Calu3 (cell line): ENCODE data around the gene ERICH2. TPM values are rescaled to one million over a fixed set of nuclear protein-coding genes. Genes with fewer than 3 reads are reported as not detected.

Experiments
- BruUV-seq: library from RNA; stranded (reverse); fragments of 400-500 nt; replicated peaks from 2 replicates; lab custom pipeline; 2021; lab: Mats Ljungman, UMichigan
- CTCF ChIA-PET: fragments of 300-600 bp; sonication (Branson Sonifier 250); formaldehyde crosslinking; loops from one replicate; lab custom pipeline; 2022; ENCODE audit warnings: antibody characterized with exemption; lab: Charles Lee
- DNase-seq: peaks from one replicate; pipeline ENCODE4 v3.0.0; 2022
- H3K27ac Mint-ChIP-seq: one replicate; pipeline ENCODE4 v1.8.0; 2022; ENCODE audit warnings: mixed read lengths; ENCODE audit not compliant: unreplicated experiment
- H3K27me3 Mint-ChIP-seq: one replicate; pipeline ENCODE4 v1.8.0; 2022; ENCODE audit warnings: mixed read lengths; ENCODE audit not compliant: unreplicated experiment
- H3K36me3 Mint-ChIP-seq: one replicate; pipeline ENCODE4 v1.8.0; 2022; ENCODE audit warnings: mild to moderate bottlenecking, moderate library complexity, mixed read lengths; ENCODE audit not compliant: insufficient read depth, unreplicated experiment
- H3K4me1 Mint-ChIP-seq: one replicate; pipeline ENCODE4 v1.8.0; 2022; ENCODE audit warnings: mild to moderate bottlenecking, low read depth, mixed read lengths; ENCODE audit not compliant: unreplicated experiment
- H3K4me3 Mint-ChIP-seq: one replicate; pipeline ENCODE4 v1.8.0; 2022; ENCODE audit warnings: mild to moderate bottlenecking, low read depth, moderate library complexity, mixed read lengths; ENCODE audit not compliant: unreplicated experiment
- H3K9me3 Mint-ChIP-seq: one replicate; pipeline ENCODE4 v1.8.0; 2022; ENCODE audit warnings: low read depth, mixed read lengths; ENCODE audit not compliant: unreplicated experiment
- intact Hi-C: fragments of 100-400 bp; cut with micrococcal nuclease; formaldehyde crosslinking; loops from one replicate; pipeline ENCODE4 v1.10.0; 2022; ENCODE audit not compliant: unreplicated experiment
- total RNA-seq: library from RNA; stranded (reverse); gene quantifications from 2 replicates; pipeline ENCODE4 v1.2.3, GENCODE V29; 2022
- TF ChIP-seq, protein P1 (sequence below): fragments of 200-600 bp; IDR thresholded peaks from one replicate; pipeline ENCODE4 v1.8.0; 2022; ENCODE audit warnings: antibody characterized with exemption; ENCODE audit not compliant: unreplicated experiment

The ERICH2 gene
- total RNA-seq, 1 experiment from 2014 or later: 2.4 TPM

GRCh38 chr2:170817093-170818035 is 47.2 kb downstream of the ERICH2 start:
- peaks cover 23% of the 10 kb centered on the region for H3K4me1 Mint-ChIP-seq
- peaks cover 37% of the 10 kb centered on the region for H3K27me3 Mint-ChIP-seq
- TF ChIP-seq, protein P1, sequence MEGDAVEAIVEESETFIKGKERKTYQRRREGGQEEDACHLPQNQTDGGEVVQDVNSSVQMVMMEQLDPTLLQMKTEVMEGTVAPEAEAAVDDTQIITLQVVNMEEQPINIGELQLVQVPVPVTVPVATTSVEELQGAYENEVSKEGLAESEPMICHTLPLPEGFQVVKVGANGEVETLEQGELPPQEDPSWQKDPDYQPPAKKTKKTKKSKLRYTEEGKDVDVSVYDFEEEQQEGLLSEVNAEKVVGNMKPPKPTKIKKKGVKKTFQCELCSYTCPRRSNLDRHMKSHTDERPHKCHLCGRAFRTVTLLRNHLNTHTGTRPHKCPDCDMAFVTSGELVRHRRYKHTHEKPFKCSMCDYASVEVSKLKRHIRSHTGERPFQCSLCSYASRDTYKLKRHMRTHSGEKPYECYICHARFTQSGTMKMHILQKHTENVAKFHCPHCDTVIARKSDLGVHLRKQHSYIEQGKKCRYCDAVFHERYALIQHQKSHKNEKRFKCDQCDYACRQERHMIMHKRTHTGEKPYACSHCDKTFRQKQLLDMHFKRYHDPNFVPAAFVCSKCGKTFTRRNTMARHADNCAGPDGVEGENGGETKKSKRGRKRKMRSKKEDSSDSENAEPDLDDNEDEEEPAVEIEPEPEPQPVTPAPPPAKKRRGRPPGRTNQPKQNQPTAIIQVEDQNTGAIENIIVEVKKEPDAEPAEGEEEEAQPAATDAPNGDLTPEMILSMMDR: no peak
- intact Hi-C loops: loop anchor here (2.0 to 10.0 kb wide), 4 partner anchors 55 to 1363 kb away; partner anchors contain the start of gene SP5
- H3K4me3 Mint-ChIP-seq: peak overlapping the region; percentile 85
- H3K27ac Mint-ChIP-seq: peak overlapping the region; percentile 30
- peak; percentile 35 for DNase-seq
- H3K9me3 Mint-ChIP-seq: no peaks in the 10 kb centered on the region
- CTCF ChIA-PET: interaction anchor here (0.6 to 2.5 kb wide), 15 partner anchors 9 to 652 kb away, joined by 3 to 17 read pairs (median 4); partner anchors contain the start of gene GORASP2
- peaks cover 39% of the 10 kb centered on the region for H3K36me3 Mint-ChIP-seq
- BruUV-seq: TSS peak; percentile 56

- intact Hi-C loops: loop anchor here (10.0 kb wide), 3 partner anchors 103 to 1363 kb away; partner anchors contain the start of gene SP5
- TF ChIP-seq, protein P1: no peak
- H3K36me3 Mint-ChIP-seq: peaks cover 41% of the 10 kb centered on the region
- peak overlapping the region; percentile 30 for H3K27ac Mint-ChIP-seq
- peak; percentile 54 for DNase-seq
- peaks cover 23% of the 10 kb centered on the region for H3K4me1 Mint-ChIP-seq
- CTCF ChIA-PET: no interaction called here
- no TSS peak for BruUV-seq
- H3K4me3 Mint-ChIP-seq: peak overlapping the region; percentile 85
- H3K9me3 Mint-ChIP-seq: no peaks in the 10 kb centered on the region
- peaks cover 42% of the 10 kb centered on the region for H3K27me3 Mint-ChIP-seq
Observed at GRCh38 chr2:170818036-170818751, 48.0 kb downstream of the ERICH2 start.

DNA sequence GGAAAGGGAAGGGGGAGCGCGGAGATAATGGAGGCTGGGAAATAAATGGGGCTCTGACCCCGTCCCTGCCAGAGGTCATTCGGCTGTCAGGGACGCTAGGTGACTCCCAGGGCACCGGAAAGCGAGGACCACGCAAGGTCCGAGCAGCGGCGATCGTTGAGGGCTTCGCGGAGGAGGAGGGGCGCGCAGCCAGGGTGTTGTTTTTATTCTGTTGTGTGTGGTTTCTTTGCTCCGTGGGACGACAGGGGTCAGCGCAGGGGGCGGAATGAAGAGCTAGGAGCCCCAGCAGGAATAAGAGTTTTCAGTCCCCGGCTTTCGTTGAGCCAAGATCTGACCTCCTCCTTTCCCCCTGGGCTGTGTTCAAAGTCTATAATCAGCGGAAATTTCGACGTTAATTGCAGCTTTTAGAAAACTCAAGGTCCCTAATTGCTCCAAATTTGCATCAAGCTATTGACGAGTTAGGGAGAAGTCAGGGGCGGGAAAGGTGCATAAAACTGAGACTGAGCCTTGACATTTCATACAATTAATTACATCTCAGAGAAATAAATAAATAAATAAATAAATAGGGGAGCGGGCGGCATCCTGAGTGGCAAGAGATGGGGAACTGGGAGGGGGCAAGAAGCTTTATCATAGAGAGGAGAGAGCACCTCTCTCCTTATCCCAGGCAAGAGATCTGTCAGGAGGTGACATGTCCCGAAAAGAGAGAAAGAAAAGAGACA is 48.7 kb downstream of the ERICH2 start:
- BruUV-seq: no TSS peak
- peak overlapping the region; percentile 85 for H3K4me3 Mint-ChIP-seq
- peaks cover 43% of the 10 kb centered on the region for H3K36me3 Mint-ChIP-seq
- intact Hi-C loops: loop anchor here (10.0 kb wide), 3 partner anchors 104 to 1364 kb away; partner anchors contain the start of gene SP5
- no peak overlapping the region for H3K27ac Mint-ChIP-seq
- DNase-seq: no peak
- TF ChIP-seq, protein P1: no peak
- H3K4me1 Mint-ChIP-seq: peaks cover 18% of the 10 kb centered on the region
- CTCF ChIA-PET: no interaction called here
- H3K9me3 Mint-ChIP-seq: no peaks in the 10 kb centered on the region
- peaks cover 35% of the 10 kb centered on the region for H3K27me3 Mint-ChIP-seq
